ENCODE measurements around the gene NRIP3.

DNA sequence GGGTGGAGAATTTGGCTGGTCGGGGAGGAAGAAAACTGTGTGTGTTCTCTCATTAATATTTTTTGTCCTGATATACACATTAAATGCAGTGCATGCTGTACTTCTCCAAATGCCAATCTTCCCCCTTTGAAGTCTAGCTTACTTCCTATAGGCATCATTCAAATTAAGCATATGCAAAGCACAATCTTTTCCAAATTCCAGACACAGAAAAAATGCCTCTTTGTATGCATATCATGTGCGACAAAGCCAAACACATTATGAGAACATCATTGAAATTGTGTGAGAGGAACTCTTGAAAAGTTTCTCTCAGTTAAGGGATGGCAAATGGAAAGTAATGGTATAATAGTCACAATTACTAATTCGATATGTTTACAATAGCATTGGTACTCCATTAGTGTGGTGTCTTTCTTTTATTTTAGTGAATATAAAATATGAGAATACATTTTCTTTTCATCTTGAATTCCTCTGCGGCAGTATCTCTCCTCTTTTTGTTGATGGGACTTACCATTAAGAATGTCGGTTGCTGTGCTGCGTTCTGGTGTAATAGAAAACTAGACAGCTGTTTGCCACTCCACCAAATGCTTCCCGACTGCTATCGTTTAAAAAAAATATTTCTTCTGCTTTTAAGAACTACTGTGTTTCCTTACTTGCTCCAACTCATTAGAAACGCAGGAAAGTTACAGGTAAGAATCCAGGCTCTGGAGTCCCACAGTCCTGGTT, 19.3 kb upstream of the NRIP3 start:
- TF ChIP-seq, protein P1, sequence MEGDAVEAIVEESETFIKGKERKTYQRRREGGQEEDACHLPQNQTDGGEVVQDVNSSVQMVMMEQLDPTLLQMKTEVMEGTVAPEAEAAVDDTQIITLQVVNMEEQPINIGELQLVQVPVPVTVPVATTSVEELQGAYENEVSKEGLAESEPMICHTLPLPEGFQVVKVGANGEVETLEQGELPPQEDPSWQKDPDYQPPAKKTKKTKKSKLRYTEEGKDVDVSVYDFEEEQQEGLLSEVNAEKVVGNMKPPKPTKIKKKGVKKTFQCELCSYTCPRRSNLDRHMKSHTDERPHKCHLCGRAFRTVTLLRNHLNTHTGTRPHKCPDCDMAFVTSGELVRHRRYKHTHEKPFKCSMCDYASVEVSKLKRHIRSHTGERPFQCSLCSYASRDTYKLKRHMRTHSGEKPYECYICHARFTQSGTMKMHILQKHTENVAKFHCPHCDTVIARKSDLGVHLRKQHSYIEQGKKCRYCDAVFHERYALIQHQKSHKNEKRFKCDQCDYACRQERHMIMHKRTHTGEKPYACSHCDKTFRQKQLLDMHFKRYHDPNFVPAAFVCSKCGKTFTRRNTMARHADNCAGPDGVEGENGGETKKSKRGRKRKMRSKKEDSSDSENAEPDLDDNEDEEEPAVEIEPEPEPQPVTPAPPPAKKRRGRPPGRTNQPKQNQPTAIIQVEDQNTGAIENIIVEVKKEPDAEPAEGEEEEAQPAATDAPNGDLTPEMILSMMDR (IDR thresholded peaks at IDR 0.05; ENCODE audit: low read depth, low read length, poor library complexity, severe bottlenecking): no peak
- no peak for TF ChIP-seq EZH2phosphoT487 (IDR thresholded peaks at IDR 0.05; ENCODE audit: borderline replicate concordance, low read length)

Measured in DOHH2 (cell line).